Esophagus squamous epithelium (tissue), 5 donors: ENCODE measurements around the gene SMYD3. TPM values are rescaled to one million over a fixed set of nuclear protein-coding genes. Genes with fewer than 3 reads are reported as not detected.

Experiments
- DNase-seq: peaks from one replicate; lab custom pipeline; 2025; lab: John Stamatoyannopoulos, UW
- H3K27ac ChIP-seq, 4 donors: fragments of 200-600 bp; sonication (generic); one replicate each; pipeline ENCODE4 v1.5.1; 2016 to 2019; ENCODE audit warnings: mild to moderate bottlenecking in 1 of 4
- H3K27me3 ChIP-seq, 4 donors: fragments of 200-600 bp; sonication (generic); 1 replicate in 3 of 4; 2 replicates in 1 of 4; pipeline versions ENCODE4 v1.5.1 to v1.6.0; 2017 to 2021; ENCODE audit warnings: antibody characterized with exemption in 1 of 4
- H3K36me3 ChIP-seq, 3 donors: fragments of 200-600 bp; sonication (generic); one replicate each; pipeline ENCODE4 v1.5.1; 2016 to 2019
- H3K4me1 ChIP-seq, 3 donors: fragments of 200-600 bp; sonication (generic); one replicate each; pipeline ENCODE4 v1.5.1; 2017 to 2019
- H3K4me3 ChIP-seq, 4 donors: fragments of 200-600 bp; sonication (generic); 1 replicate in 3 of 4; 2 replicates in 1 of 4; pipeline ENCODE4 v1.5.1; 2016 to 2019; ENCODE audit warnings: mild to moderate bottlenecking in 2 of 4, moderate library complexity in 1 of 4
- H3K9me3 ChIP-seq, 3 donors: fragments of 200-600 bp; sonication (generic); one replicate each; pipeline ENCODE4 v1.5.1; 2016 to 2019
- CTCF ChIP-seq, 6 experiments: fragments of 450-650 bp in 4 of 6; fragments of 200-600 bp in 2 of 6; sonication (generic) in 2 of 6; IDR thresholded peaks; one replicate each; pipeline ENCODE4 v1.5.1; 2016 to 2019; ENCODE audit warnings: antibody characterized with exemption in 6 of 6, mild to moderate bottlenecking in 4 of 6, moderate library complexity in 4 of 6
- POLR2A ChIP-seq, 4 donors: fragments of 450-650 bp; IDR thresholded peaks; one replicate each; pipeline ENCODE4 v1.6.1; 2017; ENCODE audit warnings: antibody characterized with exemption in 4 of 4, mild to moderate bottlenecking in 4 of 4, moderate library complexity in 3 of 4
- WGBS, 2 donors: methylation state at CpG; one replicate each; pipeline ENCODE4 v1.1.5; 2018; 5-methylcytosine and 5-hydroxymethylcytosine counted together
- intact Hi-C: fragments of 100-400 bp; cut with DNase I; formaldehyde crosslinking; loops from one replicate; pipeline ENCODE4 v1.15.0; 2022
- total RNA-seq, 4 donors: library from RNA; depleted of rRNA; stranded (reverse); fragments of >200 nt; gene quantifications; one replicate each; pipeline ENCODE4 v1.1.0, GENCODE V29; 2016
- donor health status: DM: yes; HTN: yes; CAD: no.

The SMYD3 gene
- total RNA-seq, 4 donors from 2014 or later, result 8.4 to 15.8 (median 11.5) TPM

- 68 to 80% methylated on average over 1 of the region's 1 CpG for WGBS, 2 donors
- Histone ChIP-seq H3K27ac (no peak overlapping the region), H3K4me3 (no peak overlapping the region), H3K36me3 (no peaks in the 10 kb centered on the region), H3K27me3 (no peaks in the 10 kb centered on the region), H3K4me1 (peaks cover 0 to 4% (median 0%) of the 10 kb centered on the region in 3 donors), H3K9me3 (no peaks in the 10 kb centered on the region)
- intact Hi-C loops, result no loop called here
- DNase-seq, result no peak
- no peak for TF ChIP-seq CTCF (IDR thresholded peaks at IDR 0.05)
- no peak for TF ChIP-seq POLR2A (IDR thresholded peaks at IDR 0.05)
Observed at GRCh38 chr1:246460406-246460805, 46.7 kb downstream of the SMYD3 start.

GRCh38 chr1:246459221-246459620 lies 47.9 kb downstream of the SMYD3 start:
- no peak for TF ChIP-seq CTCF (IDR thresholded peaks at IDR 0.05)
- no peak for TF ChIP-seq POLR2A (IDR thresholded peaks at IDR 0.05)
- intact Hi-C loops, result loop anchor here (10.0 kb wide), 1 partner anchor 444 kb away; no protein-coding TSS in a partner anchor
- peaks cover 0 to 4% (median 0%) of the 10 kb centered on the region in 3 donors for H3K4me1 ChIP-seq
- H3K36me3 ChIP-seq, result no peaks in the 10 kb centered on the region
- H3K4me3 ChIP-seq, result no peak overlapping the region
- no peak overlapping the region for H3K27ac ChIP-seq
- no peaks in the 10 kb centered on the region for H3K9me3 ChIP-seq
- no peaks in the 10 kb centered on the region for H3K27me3 ChIP-seq
- no peak for DNase-seq
- 82 to 90% methylated on average over 14 of the region's 14 CpGs for WGBS, 2 donors

GRCh38 chr1:246455476-246455875 lies 51.6 kb downstream of the SMYD3 start:
- TF ChIP-seq CTCF (IDR thresholded peaks at IDR 0.05) (no peak), POLR2A (IDR thresholded peaks at IDR 0.05) (no peak)
- no peak for DNase-seq
- H3K9me3 ChIP-seq, result no peaks in the 10 kb centered on the region
- no peak overlapping the region for H3K27ac ChIP-seq
- peaks cover 0 to under 1% (median 0%) of the 10 kb centered on the region in 3 donors for H3K4me1 ChIP-seq
- 38 to 71% methylated on average over 1 of the region's 1 CpG for WGBS, 2 donors
- H3K36me3 ChIP-seq, result no peaks in the 10 kb centered on the region
- intact Hi-C loops, result loop anchor here (10.0 kb wide), 1 partner anchor 441 kb away; no protein-coding TSS in a partner anchor
- H3K27me3 ChIP-seq, result no peaks in the 10 kb centered on the region
- no peak overlapping the region for H3K4me3 ChIP-seq

- TF ChIP-seq POLR2A (IDR thresholded peaks at IDR 0.05) (no peak), CTCF (IDR thresholded peaks at IDR 0.05) (no peak)
- no peaks in the 10 kb centered on the region for H3K9me3 ChIP-seq
- H3K4me1 ChIP-seq, result no peaks in the 10 kb centered on the region
- no peak for DNase-seq
- no peak overlapping the region for H3K4me3 ChIP-seq
- H3K36me3 ChIP-seq, result no peaks in the 10 kb centered on the region
- H3K27me3 ChIP-seq, result no peaks in the 10 kb centered on the region
- no peak overlapping the region for H3K27ac ChIP-seq
- intact Hi-C loops, result loop anchor here (10.0 kb wide), 1 partner anchor 440 kb away; no protein-coding TSS in a partner anchor
Observed at GRCh38 chr1:246454655-246455054, 52.4 kb downstream of the SMYD3 start.

- Histone ChIP-seq H3K4me1 (peaks cover 0 to 27% (median 0%) of the 10 kb centered on the region in 3 donors), H3K27me3 (no peaks in the 10 kb centered on the region), H3K27ac (no peak overlapping the region), H3K4me3 (no peak overlapping the region), H3K36me3 (no peaks in the 10 kb centered on the region), H3K9me3 (no peaks in the 10 kb centered on the region)
- TF ChIP-seq POLR2A (IDR thresholded peaks at IDR 0.05) (no peak), CTCF (IDR thresholded peaks at IDR 0.05) (peak in 5 of 6 experiments; percentile 42 to 78 (median 58))
- DNase-seq, result no peak
- 31 to 39% methylated on average over 6 of the region's 6 CpGs for WGBS, 2 donors
- intact Hi-C loops, result loop anchor here (10.0 kb wide), 1 partner anchor 436 kb away; no protein-coding TSS in a partner anchor
Observed at GRCh38 chr1:246450611-246451251, 56.3 kb downstream of the SMYD3 start.
